H1 (cell line): Measurements from ENCODE around the gene SLC47A2. TPM values are rescaled to one million over a fixed set of nuclear protein-coding genes. Genes with fewer than 3 reads are reported as not detected.

Source experiments
- CTCF ChIA-PET: fragments of 300-600 bp; sonication (Branson Sonifier 250); formaldehyde crosslinking; loops from one replicate; lab custom pipeline; 2021; ENCODE audit not compliant: partially characterized antibody; lab: Charles Lee
- POLR2A ChIA-PET: fragments of 300-600 bp; sonication (Branson Sonifier 250); formaldehyde crosslinking; loops from one replicate; lab custom pipeline; 2021; ENCODE audit warnings: inconsistent platforms; ENCODE audit not compliant: partially characterized antibody; lab: Charles Lee
- DNase-seq, 2 experiments: peaks; one replicate each; pipeline versions ENCODE4 v3.0.0 to v3.0.0-alpha.2; 2010 to 2022; ENCODE audit warnings: low spot score in 2 of 2, low read depth in 1 of 2, mixed read lengths in 1 of 2
- FAIRE-seq: peaks from 2 replicates; lab custom pipeline; 2011; peaks lifted over from hg19 to GRCh38; lab: Jason Lieb, UNC
- H2AFZ ChIP-seq: 2 replicates; pipeline ENCODE4 v1.8.1; 2012; ENCODE audit warnings: low read length, inconsistent platforms
- H2AK5ac ChIP-seq: 2 replicates; pipeline ENCODE4 v1.6.1; 2013; ENCODE audit warnings: low read depth, low read length
- H2BK120ac ChIP-seq: replicated peaks from 2 replicates; pipeline ENCODE3; 2013; ENCODE audit warnings: low read depth, low read length, inconsistent platforms
- H2BK12ac ChIP-seq: 2 replicates; pipeline ENCODE4 v1.6.1; 2013; ENCODE audit warnings: low read depth, low read length
- H2BK15ac ChIP-seq: 2 replicates; pipeline ENCODE4 v1.6.1; 2013; ENCODE audit warnings: low read length
- H2BK20ac ChIP-seq: 2 replicates; pipeline ENCODE4 v1.6.1; 2013; ENCODE audit warnings: low read length
- H2BK5ac ChIP-seq: 2 replicates; pipeline ENCODE4 v1.6.1; 2013; ENCODE audit warnings: low read depth, low read length
- H3K14ac ChIP-seq: 2 replicates; pipeline ENCODE4 v1.6.1; 2013; ENCODE audit warnings: inconsistent platforms; ENCODE audit not compliant: insufficient read length
- H3K18ac ChIP-seq: 2 replicates; pipeline ENCODE4 v1.6.1; 2013; ENCODE audit warnings: low read length; ENCODE audit errors: extremely low read depth
- H3K23ac ChIP-seq: 2 replicates; pipeline ENCODE4 v1.6.1; 2013; ENCODE audit warnings: inconsistent platforms; ENCODE audit not compliant: insufficient read length
- H3K23me2 ChIP-seq: 2 replicates; pipeline ENCODE4 v1.6.1; 2013; ENCODE audit warnings: low read depth, low read length
- H3K27ac ChIP-seq: 2 replicates; pipeline ENCODE4 v1.6.1; 2011; ENCODE audit warnings: low read depth, low read length, inconsistent platforms
- H3K27me3 ChIP-seq, 4 experiments: replicated peaks in 1 of 4; 1 replicate in 1 of 4; 2 replicates in 3 of 4; pipeline versions ENCODE4 v1.6.1 to v1.8.1; 2011 to 2013; ENCODE audit warnings: low read length in 3 of 4, mild to moderate bottlenecking in 3 of 4, inconsistent platforms in 2 of 4, mixed read lengths in 2 of 4, moderate library complexity in 1 of 4; ENCODE audit not compliant: control insufficient read depth in 3 of 4, insufficient read depth in 3 of 4; ENCODE audit errors: extremely low read depth in 1 of 4
- H3K36me3 ChIP-seq, 4 experiments: 2 replicates each; pipeline versions ENCODE4 v1.6.1 to v1.8.1; 2011 to 2013; ENCODE audit warnings: mild to moderate bottlenecking in 4 of 4, low read length in 3 of 4, moderate library complexity in 2 of 4, control low read depth in 1 of 4, inconsistent platforms in 1 of 4; ENCODE audit not compliant: insufficient read depth in 4 of 4, control insufficient read depth in 2 of 4
- H3K4ac ChIP-seq: replicated peaks from 2 replicates; pipeline ENCODE3; 2013; ENCODE audit warnings: low read length, low read depth, mixed read lengths, inconsistent platforms; ENCODE audit not compliant: insufficient read length
- H3K4me1 ChIP-seq, 4 experiments: replicated peaks in 1 of 4; 1 replicate in 1 of 4; 2 replicates in 3 of 4; pipeline versions ENCODE4 v1.6.1 to v1.8.1; 2011 to 2013; ENCODE audit warnings: low read length in 3 of 4, inconsistent platforms in 2 of 4, mixed read lengths in 1 of 4; ENCODE audit not compliant: insufficient read depth in 4 of 4, control insufficient read depth in 3 of 4
- H3K4me2 ChIP-seq, 2 experiments: 2 replicates each; pipeline versions ENCODE4 v1.6.1 to v1.8.1; 2011 to 2013; ENCODE audit warnings: low read depth in 2 of 2, low read length in 2 of 2, control low read depth in 1 of 2, inconsistent platforms in 1 of 2, mild to moderate bottlenecking in 1 of 2; ENCODE audit not compliant: insufficient read depth in 1 of 2
- H3K4me3 ChIP-seq, 4 experiments: fragments of 200-600, 300-600 bp in 1 of 4; sonication (generic), shearing (Covaris generic), sonication (Bioruptor Twin) in 1 of 4; 2 replicates each; pipeline versions ENCODE4 v1.5.1 to v1.8.1; 2011 to 2016; ENCODE audit warnings: low read length in 4 of 4, low read depth in 3 of 4, control low read depth in 2 of 4, inconsistent platforms in 2 of 4, mild to moderate bottlenecking in 2 of 4, mixed read lengths in 1 of 4, moderate library complexity in 1 of 4; ENCODE audit not compliant: insufficient read depth in 2 of 4; ENCODE audit errors: extremely low read depth in 1 of 4
- H3K56ac ChIP-seq: replicated peaks from 2 replicates; pipeline ENCODE3; 2013; ENCODE audit warnings: low read depth, mild to moderate bottlenecking, mixed read lengths, low read length, inconsistent platforms; ENCODE audit not compliant: insufficient read length
- H3K79me1 ChIP-seq: 2 replicates; pipeline ENCODE4 v1.6.1; 2013; ENCODE audit warnings: low read depth, low read length, control low read depth
- H3K79me2 ChIP-seq, 2 experiments: 2 replicates each; pipeline versions ENCODE4 v1.6.1 to v1.8.1; 2012 to 2013; ENCODE audit warnings: low read length in 2 of 2, mild to moderate bottlenecking in 2 of 2, inconsistent platforms in 1 of 2; ENCODE audit not compliant: insufficient read depth in 2 of 2, control insufficient read depth in 1 of 2
- H3K9ac ChIP-seq, 4 experiments: replicated peaks in 1 of 4; 1 replicate in 1 of 4; 2 replicates in 3 of 4; pipeline versions ENCODE4 v1.6.1 to v1.8.1; 2011 to 2013; ENCODE audit warnings: low read depth in 3 of 4, low read length in 3 of 4, control low read depth in 2 of 4, mild to moderate bottlenecking in 2 of 4, moderate library complexity in 2 of 4, inconsistent platforms in 1 of 4; ENCODE audit errors: extremely low read depth in 1 of 4
- H3K9me3 ChIP-seq, 2 experiments: 2 replicates each; pipeline versions ENCODE4 v1.6.1 to v1.8.1; 2012 to 2013; ENCODE audit warnings: mild to moderate bottlenecking in 2 of 2, moderate library complexity in 2 of 2, control low read depth in 1 of 2, inconsistent platforms in 1 of 2, low read depth in 1 of 2, low read length in 1 of 2, mixed read lengths in 1 of 2; ENCODE audit not compliant: insufficient read depth in 2 of 2
- H4K20me1 ChIP-seq, 2 experiments: replicated peaks in 1 of 2; 2 replicates each; pipeline versions ENCODE3 to v1.8.1; 2011 to 2013; ENCODE audit warnings: inconsistent platforms in 2 of 2, low read length in 2 of 2, mild to moderate bottlenecking in 1 of 2; ENCODE audit not compliant: insufficient read depth in 2 of 2, control insufficient read depth in 1 of 2
- H4K5ac ChIP-seq: 2 replicates; pipeline ENCODE4 v1.6.1; 2013; ENCODE audit warnings: low read length, low read depth, mixed read lengths, inconsistent platforms; ENCODE audit not compliant: insufficient read length
- H4K8ac ChIP-seq: 2 replicates; pipeline ENCODE4 v1.8.0; 2013; ENCODE audit warnings: mild to moderate bottlenecking, moderate library complexity, low read length, inconsistent platforms; ENCODE audit not compliant: insufficient read depth; ENCODE audit errors: extremely low read depth
- H4K91ac ChIP-seq: replicated peaks from 2 replicates; pipeline ENCODE3; 2013; ENCODE audit warnings: low read length, mixed read lengths, inconsistent platforms; ENCODE audit not compliant: insufficient read length
- ASH2L ChIP-seq: fragments of 200-600, 300-600 bp; sonication (generic); IDR thresholded peaks from one replicate; pipeline ENCODE4 v1.7.1; 2017; ENCODE audit warnings: low read length
- FOSL1 ChIP-seq: IDR thresholded peaks from 2 replicates; pipeline ENCODE4 v1.6.1; 2011; ENCODE audit warnings: mild to moderate bottlenecking, low read depth, low read length, moderate library complexity; ENCODE audit not compliant: insufficient read depth
- GTF2F1 ChIP-seq: IDR thresholded peaks from 2 replicates; pipeline ENCODE4 v1.6.1; 2012; ENCODE audit warnings: low read depth, low read length, improper control_type of control experiment, borderline replicate concordance
- HDAC6 ChIP-seq: IDR thresholded peaks from one replicate; pipeline ENCODE4 v1.7.1; 2012; ENCODE audit warnings: low read depth, mild to moderate bottlenecking, inconsistent platforms, low read length, moderate library complexity
- MAFK ChIP-seq: IDR thresholded peaks from 2 replicates; pipeline ENCODE4 v1.6.1; 2012; ENCODE audit warnings: low read depth, mild to moderate bottlenecking, improper control_type of control experiment, low read length
- NRF1 ChIP-seq: IDR thresholded peaks from 2 replicates; pipeline ENCODE4 v1.6.1; 2011; ENCODE audit warnings: mild to moderate bottlenecking, low read depth, low read length, improper control_type of control experiment
- RAD21 ChIP-seq, 2 experiments: IDR thresholded peaks in 1 of 2; conservative IDR thresholded peaks in 1 of 2; 2 replicates each; pipeline ENCODE4 v1.6.1; 2011; ENCODE audit warnings: low read depth in 2 of 2, low read length in 2 of 2, improper control_type of control experiment in 1 of 2, inconsistent platforms in 1 of 2, mild to moderate bottlenecking in 1 of 2, moderate library complexity in 1 of 2
- RXRA ChIP-seq: IDR thresholded peaks from 2 replicates; pipeline ENCODE4 v1.6.1; 2011; ENCODE audit warnings: low read depth, mild to moderate bottlenecking, low read length, moderate library complexity; ENCODE audit not compliant: insufficient read depth
- SUZ12 ChIP-seq: fragments of 200-600 bp; sonication (generic); IDR thresholded peaks from 2 replicates; pipeline ENCODE4 v1.6.1; 2012; ENCODE audit warnings: mild to moderate bottlenecking, inconsistent platforms, low read length, moderate library complexity, mixed read lengths
- TBP ChIP-seq: IDR thresholded peaks from 2 replicates; pipeline ENCODE4 v1.6.1; 2011; ENCODE audit warnings: low read depth, low read length, improper control_type of control experiment
- YY1 ChIP-seq: IDR thresholded peaks from 2 replicates; pipeline ENCODE4 v1.6.1; 2011; ENCODE audit warnings: low read depth, mild to moderate bottlenecking, low read length
- ZNF274 ChIP-seq: IDR thresholded peaks from 2 replicates; pipeline ENCODE4 v1.7.0; 2012; ENCODE audit warnings: low read length, borderline replicate concordance; ENCODE audit errors: extremely low read depth
- WGBS, 2 experiments: shearing (Covaris generic) in 1 of 2; methylation state at CpG; one replicate each; pipeline versions ENCODE4 v1.1.6 to v1.1.7; 2013 to 2015; ENCODE audit warnings: low lambda C conversion rate in 2 of 2, mixed read lengths in 2 of 2, inconsistent platforms in 1 of 2, low coverage in 1 of 2, missing lambda C conversion rate in 1 of 2; ENCODE audit not compliant: insufficient replicate concordance in 2 of 2, insufficient coverage in 1 of 2, insufficient read length in 1 of 2; ENCODE audit errors: extremely low coverage in 1 of 2, missing lambda C conversion rate in 1 of 2; 5-methylcytosine and 5-hydroxymethylcytosine counted together
- polyA plus RNA-seq, 7 experiments: library from polyadenylated mRNA; depleted of rRNA in 3 of 7; stranded (reverse) in 5 of 7; unstranded in 2 of 7; fragments of >200 nt in 5 of 7; fragments of 200-250 nt in 2 of 7; gene quantifications; 1 replicate in 5 of 7; 2 replicates in 1 of 7; 4 replicates in 1 of 7; pipeline versions ENCODE4 v1.2.1 to v1.2.3, GENCODE V29; 2011 to 2013; ENCODE audit warnings: missing spikeins in 2 of 7, mixed read lengths in 2 of 7
- total RNA-seq: library from RNA; stranded (reverse); fragmentation: NEBNext Ultra II Directional; extraction: Animal tissue kit (Norgen Biotek cat#: 25700); gene quantifications from 2 replicates; pipeline ENCODE4 v1.2.1, GENCODE V29; 2021

The SLC47A2 gene
- total and polyA plus RNA-seq, 2 of the 8 experiments (the other 6 are each of a cell fraction or from before 2014, with no cell fraction given): not detected

DNA sequence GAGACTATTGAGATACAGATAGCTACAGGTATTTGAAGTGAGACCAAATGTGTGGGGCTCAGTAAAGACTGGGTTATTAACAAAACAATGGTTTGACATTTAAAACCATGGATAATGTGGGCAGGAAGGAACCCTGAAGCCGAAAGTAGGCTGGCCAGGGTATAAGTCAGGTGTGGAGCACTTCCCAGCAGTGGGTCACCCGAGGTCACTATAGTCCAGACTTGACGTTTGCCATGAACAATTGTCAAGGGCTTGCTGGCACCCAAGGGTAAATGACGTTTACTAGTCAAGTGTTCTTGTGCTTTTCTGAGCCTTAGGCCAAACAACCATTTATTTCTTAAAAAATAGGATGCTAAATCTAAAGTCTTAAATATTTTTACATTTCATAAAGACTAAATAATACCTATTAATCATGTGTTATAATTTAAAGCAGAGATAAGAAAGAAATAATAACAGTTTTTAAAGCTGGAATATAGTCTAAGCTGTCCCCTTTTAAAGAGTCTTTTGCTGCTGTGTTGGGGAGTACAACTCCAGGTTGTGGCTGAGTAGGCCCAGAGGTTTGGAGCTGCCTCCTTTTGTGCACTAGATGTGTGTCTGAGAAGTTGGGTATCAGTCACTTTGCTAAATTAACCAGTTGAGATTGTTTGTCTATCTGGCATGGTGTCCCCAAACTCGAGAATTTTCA, 52.1 kb downstream of the SLC47A2 start:
- Histone ChIP-seq H2BK120ac (no peak overlapping the region), H3K4me2 (no peak overlapping the region), H3K36me3 (peaks cover 2 to 35% (median 10%) of the 10 kb centered on the region in 4 experiments; a peak in 6 of 8 replicates), H2AFZ (no peak overlapping the region), H3K9me3 (no peaks in the 10 kb centered on the region), H3K14ac (no peak overlapping the region), H3K79me2 (no peaks in the 10 kb centered on the region), H2BK12ac (no peak overlapping the region), H3K18ac (no peak overlapping the region; the same call in 1 of the 2 replicates), H4K91ac (no peak overlapping the region), H3K23ac (no peak overlapping the region), H3K56ac (no peak overlapping the region), H3K79me1 (peaks cover 3% of the 10 kb centered on the region), H3K9ac (no peak overlapping the region), H4K20me1 (peaks cover 2 to 5% of the 10 kb centered on the region in 2 experiments), H3K4me1 (peaks cover 0 to 7% (median 5%) of the 10 kb centered on the region in 4 experiments; a peak in 5 of 7 replicates), H3K4ac (no peak overlapping the region), H2BK5ac (no peak overlapping the region), H4K5ac (no peak overlapping the region), H3K4me3 (no peak overlapping the region), H4K8ac (no peak overlapping the region), H2AK5ac (no peak overlapping the region), H2BK15ac (no peak overlapping the region), H3K23me2 (no peaks in the 10 kb centered on the region), H2BK20ac (no peak overlapping the region), H3K27me3 (no peaks in the 10 kb centered on the region), H3K27ac (no peak overlapping the region)
- ChIA-PET POLR2A (interaction anchor here (1.1 kb wide), 2 partner anchors 11 to 16 kb away, joined by 3 to 4 read pairs; partner anchors contain the start of gene ALDH3A2), CTCF (interaction anchor here (0.7 to 1.5 kb wide), 5 partner anchors 15 to 151 kb away, joined by 3 to 4 read pairs (median 3); no protein-coding TSS in a partner anchor)
- FAIRE-seq (no peak), DNase-seq (peak in 1 of 2 experiments; percentile 20)
- 84% methylated on average over 5 of the region's 5 CpGs; no CpG with 5 or more reads in 1 of the 2 experiments for WGBS, 2 experiments
- TF ChIP-seq MAFK: no peak
- no peak for TF ChIP-seq ASH2L
- no peak for TF ChIP-seq RAD21 (IDR thresholded peaks at IDR 0.05 in 1 of 2, conservative IDR thresholded peaks at IDR 0.05 in 1 of 2; ENCODE audit: low read depth in 2 of 2, low read length in 2 of 2)
- no peak for TF ChIP-seq TBP
- no peak for TF ChIP-seq NRF1
- no peak for TF ChIP-seq FOSL1
- TF ChIP-seq YY1: no peak
- TF ChIP-seq GTF2F1: no peak
- no peak for TF ChIP-seq ZNF274
- no peak for TF ChIP-seq RXRA
- TF ChIP-seq HDAC6: no peak
- no peak for TF ChIP-seq SUZ12
